Vagina (tissue), 2 donors: ENCODE results near the gene HTR3B.

Source experiments
- CTCF ChIP-seq, 3 experiments: fragments of 450-650 bp in 2 of 3; fragments of 200-600 bp in 1 of 3; sonication (generic) in 1 of 3; IDR thresholded peaks; one replicate each; pipeline ENCODE4 v1.5.1; 2017 to 2019; ENCODE audit warnings: antibody characterized with exemption in 3 of 3, mild to moderate bottlenecking in 2 of 3, moderate library complexity in 2 of 3
- POLR2A ChIP-seq, 2 donors: fragments of 450-650 bp; IDR thresholded peaks; one replicate each; pipeline ENCODE4 v1.6.1; 2017; ENCODE audit warnings: antibody characterized with exemption in 2 of 2, mild to moderate bottlenecking in 2 of 2, moderate library complexity in 2 of 2
- POLR2AphosphoS5 ChIP-seq, 2 donors: sonication (generic); formaldehyde crosslinking; IDR thresholded peaks; one replicate each; pipeline ENCODE4 v1.9.0; 2017; ENCODE audit warnings: antibody characterized with exemption in 2 of 2, mild to moderate bottlenecking in 2 of 2, low read depth in 1 of 2; ENCODE audit not compliant: insufficient read depth in 1 of 2

DNA sequence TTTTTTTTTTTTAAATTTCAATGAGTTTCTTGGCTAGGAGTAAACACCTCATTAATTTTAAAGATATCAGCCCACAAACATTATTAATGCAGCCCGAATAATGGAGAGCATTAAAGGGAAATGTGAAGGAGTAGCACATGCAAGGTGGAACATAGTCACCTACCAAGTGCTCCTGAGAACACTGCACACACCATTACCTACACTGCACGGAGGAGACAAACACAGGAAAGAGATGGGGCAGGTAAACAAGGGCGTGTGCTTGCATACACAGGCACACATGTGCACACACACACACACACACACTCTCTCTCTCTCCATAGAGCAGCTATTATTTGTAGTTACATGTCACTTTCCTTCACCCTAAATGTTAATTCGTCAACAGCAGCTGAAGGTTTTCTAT is 30.2 kb downstream of the HTR3B start:
- TF ChIP-seq CTCF (IDR thresholded peaks at IDR 0.05) (no peak), POLR2AphosphoS5 (IDR thresholded peaks at IDR 0.05; ENCODE audit: insufficient read depth in 1 of 2, low read depth in 1 of 2) (no peak), POLR2A (IDR thresholded peaks at IDR 0.05) (no peak)
